IMR-90 (cell line): Measurements from ENCODE around the gene KRTAP4-1. TPM values are rescaled to one million over a fixed set of nuclear protein-coding genes. Genes with fewer than 3 reads are reported as not detected.

Experiments used
- ATAC-seq: fragments of 200-7000 bp; cut with Tn5 transposase; 2 replicates; pipeline ENCODE4 v1.9.1; 2020; ENCODE audit warnings: low read depth, mild to moderate bottlenecking, moderate library complexity
- BruUV-seq: library from RNA; stranded (reverse); fragments of 400-500 nt; replicated peaks from 2 replicates; lab custom pipeline; 2021; lab: Mats Ljungman, UMichigan
- CTCF ChIA-PET: fragments of 300-600 bp; formaldehyde crosslinking; extraction: SDS; loops from one replicate; lab custom pipeline; 2021; ENCODE audit warnings: antibody characterized with exemption; lab: Yijun Ruan, JAX
- POLR2A ChIA-PET: fragments of 300-600 bp; sonication (Branson Sonifier 250); formaldehyde crosslinking; loops from one replicate; lab custom pipeline; 2022; ENCODE audit warnings: antibody characterized with exemption; ENCODE audit not compliant: unreplicated experiment; lab: Charles Lee
- DNase-seq: peaks from one replicate; pipeline ENCODE4 v3.0.0; 2013
- H2AFZ ChIP-seq: replicated peaks from 2 replicates; pipeline ENCODE3; 2013; ENCODE audit warnings: low read length, mild to moderate bottlenecking; ENCODE audit not compliant: poor library complexity
- H2AK5ac ChIP-seq: 2 replicates; pipeline ENCODE4 v1.6.1; 2013; ENCODE audit warnings: low read depth, low read length, inconsistent platforms
- H2AK9ac ChIP-seq: replicated peaks from 2 replicates; pipeline ENCODE3; 2013; ENCODE audit warnings: mild to moderate bottlenecking, low read depth, low read length, moderate library complexity; ENCODE audit not compliant: poor library complexity
- H2BK120ac ChIP-seq: 2 replicates; pipeline ENCODE4 v1.6.1; 2013; ENCODE audit warnings: low read depth, low read length, inconsistent platforms
- H2BK15ac ChIP-seq: 3 replicates; pipeline ENCODE4 v1.6.1; 2013; ENCODE audit warnings: low read depth, low read length, inconsistent platforms
- H2BK20ac ChIP-seq: 2 replicates; pipeline ENCODE4 v1.6.1; 2013; ENCODE audit warnings: low read depth, mild to moderate bottlenecking, inconsistent platforms, low read length, moderate library complexity
- H2BK5ac ChIP-seq: 2 replicates; pipeline ENCODE4 v1.6.1; 2013; ENCODE audit warnings: mild to moderate bottlenecking, low read depth, low read length, inconsistent platforms; ENCODE audit not compliant: poor library complexity, severe bottlenecking
- H3K14ac ChIP-seq: replicated peaks from 2 replicates; pipeline ENCODE4 v1.6.1; 2013; ENCODE audit warnings: low read depth, low read length, inconsistent platforms
- H3K18ac ChIP-seq: 2 replicates; pipeline ENCODE4 v1.6.1; 2013; ENCODE audit warnings: low read depth, low read length, control low read depth
- H3K23ac ChIP-seq: 2 replicates; pipeline ENCODE4 v1.6.1; 2013; ENCODE audit warnings: low read depth, low read length, inconsistent platforms
- H3K27ac ChIP-seq: 2 replicates; pipeline ENCODE4 v1.5.1; 2013; ENCODE audit warnings: mild to moderate bottlenecking, control low read depth, low read length; ENCODE audit not compliant: insufficient read depth
- H3K27me3 ChIP-seq: 2 replicates; pipeline ENCODE4 v1.6.1; 2013; ENCODE audit warnings: low read length; ENCODE audit not compliant: control insufficient read depth, insufficient read depth
- H3K36me3 ChIP-seq: 2 replicates; pipeline ENCODE4 v1.6.1; 2013; ENCODE audit warnings: low read length, mixed read lengths; ENCODE audit not compliant: control insufficient read depth, insufficient read depth
- H3K4ac ChIP-seq: 2 replicates; pipeline ENCODE4 v1.6.1; 2013; ENCODE audit warnings: low read depth, low read length, inconsistent platforms
- H3K4me1 ChIP-seq: 2 replicates; pipeline ENCODE4 v1.6.1; 2013; ENCODE audit warnings: low read length, mixed read lengths; ENCODE audit not compliant: control insufficient read depth, insufficient read depth
- H3K4me2 ChIP-seq: 2 replicates; pipeline ENCODE4 v1.6.1; 2013; ENCODE audit warnings: low read depth, mild to moderate bottlenecking, control low read depth, low read length, moderate library complexity
- H3K4me3 ChIP-seq: 2 replicates; pipeline ENCODE4 v1.5.1; 2013; ENCODE audit warnings: low read depth, mild to moderate bottlenecking, control low read depth, low read length, moderate library complexity; ENCODE audit not compliant: insufficient read depth
- H3K56ac ChIP-seq: 2 replicates; pipeline ENCODE4 v1.6.1; 2013; ENCODE audit warnings: low read length, inconsistent platforms; ENCODE audit not compliant: insufficient read depth; ENCODE audit errors: extremely low read depth
- H3K79me1 ChIP-seq, 2 experiments: 2 replicates each; pipeline ENCODE4 v1.6.1; 2013; ENCODE audit warnings: low read length in 2 of 2, inconsistent platforms in 1 of 2, low read depth in 1 of 2
- H3K9ac ChIP-seq: 2 replicates; pipeline ENCODE4 v1.6.1; 2013; ENCODE audit warnings: low read depth, low read length, control low read depth
- H3K9me1 ChIP-seq: 2 replicates; pipeline ENCODE4 v1.6.1; 2013; ENCODE audit warnings: low read length, inconsistent platforms; ENCODE audit not compliant: insufficient read depth
- H3K9me3 ChIP-seq: 2 replicates; pipeline ENCODE4 v1.6.1; 2013; ENCODE audit warnings: low read length; ENCODE audit not compliant: control insufficient read depth, insufficient read depth
- H4K20me1 ChIP-seq: 2 replicates; pipeline ENCODE4 v1.6.1; 2013; ENCODE audit warnings: low read length, inconsistent platforms; ENCODE audit not compliant: insufficient read depth
- H4K5ac ChIP-seq: 2 replicates; pipeline ENCODE4 v1.6.1; 2013; ENCODE audit warnings: mild to moderate bottlenecking, low read depth, low read length, control low read depth
- H4K8ac ChIP-seq, 2 experiments: 2 replicates each; pipeline ENCODE4 v1.6.1; 2013; ENCODE audit warnings: low read depth in 2 of 2, low read length in 2 of 2, control low read depth in 1 of 2, inconsistent platforms in 1 of 2
- H4K91ac ChIP-seq: 2 replicates; pipeline ENCODE4 v1.6.1; 2013; ENCODE audit warnings: low read depth, low read length, inconsistent platforms; ENCODE audit not compliant: insufficient read depth
- CEBPB ChIP-seq: IDR thresholded peaks from 2 replicates; pipeline ENCODE4 v1.6.1; 2012; ENCODE audit warnings: low read depth, low read length, improper control_type of control experiment
- CHD1 ChIP-seq: IDR thresholded peaks from 2 replicates; pipeline ENCODE4 v1.6.1; 2012; ENCODE audit warnings: low read depth, low read length, improper control_type of control experiment
- MAZ ChIP-seq: IDR thresholded peaks from 2 replicates; pipeline ENCODE4 v1.6.1; 2012; ENCODE audit warnings: low read depth, mild to moderate bottlenecking, low read length, improper control_type of control experiment, moderate library complexity, borderline replicate concordance
- MXI1 ChIP-seq: IDR thresholded peaks from 2 replicates; pipeline ENCODE4 v1.6.1; 2012; ENCODE audit warnings: low read depth, mild to moderate bottlenecking, low read length, moderate library complexity, borderline replicate concordance
- NFE2L2 ChIP-seq: fragments of 150-350 bp; IDR thresholded peaks from 2 replicates; pipeline ENCODE4 v1.6.1; 2016; ENCODE audit warnings: low read depth, mild to moderate bottlenecking, low read length
- RCOR1 ChIP-seq: IDR thresholded peaks from 2 replicates; pipeline ENCODE4 v1.6.1; 2012; ENCODE audit warnings: mild to moderate bottlenecking, low read length, improper control_type of control experiment; ENCODE audit not compliant: insufficient replicate concordance
- RFX5 ChIP-seq: IDR thresholded peaks from 2 replicates; pipeline ENCODE4 v1.8.0; 2012; ENCODE audit warnings: low read depth, mild to moderate bottlenecking, low read length, moderate library complexity
- SMC3 ChIP-seq: fragments of 150-350 bp; IDR thresholded peaks from 2 replicates; pipeline ENCODE4 v1.6.1; 2016; ENCODE audit warnings: low read depth, mild to moderate bottlenecking, antibody characterized with exemption, low read length, moderate library complexity
- WGBS, 2 experiments: methylation state at CpG; one replicate each; pipeline versions ENCODE4 v1.1.5 to v1.1.7; 2013; ENCODE audit warnings: missing lambda C conversion rate in 2 of 2; ENCODE audit not compliant: insufficient read length in 1 of 2; ENCODE audit errors: extremely low coverage in 2 of 2; 5-methylcytosine and 5-hydroxymethylcytosine counted together
- dilution Hi-C: fragments of 300-500 bp; cut with HindIII; formaldehyde crosslinking; loops from one replicate; pipeline ENCODE4 v1.14.3; 2018; ENCODE audit warnings: low sequenced_read_pairs; ENCODE audit not compliant: unreplicated experiment
- in situ Hi-C: fragments of 300-500 bp; cut with MboI; formaldehyde crosslinking; loops from 3 replicates; pipeline ENCODE4 v1.14.3; 2019; ENCODE audit warnings: low sequenced_read_pairs, inconsistent platforms, mixed read lengths
- intact Hi-C: fragments of 100-400 bp; cut with micrococcal nuclease; formaldehyde crosslinking; loops from 2 replicates; pipeline ENCODE4 v1.10.0; 2022
- polyA plus RNA-seq, 3 experiments: library from polyadenylated mRNA; depleted of rRNA; stranded (reverse); fragments of >200 nt; gene quantifications; 2 replicates each; pipeline ENCODE4 v1.2.3, GENCODE V29; 2012; ENCODE audit warnings: low replicate concordance in 1 of 3
- total RNA-seq: library from RNA; depleted of rRNA; stranded (reverse); fragments of >200 nt; gene quantifications from 2 replicates; pipeline ENCODE4 v1.2.3, GENCODE V29; 2012
- TF ChIP-seq, protein P1 (sequence below): fragments of 150-350 bp; IDR thresholded peaks from 2 replicates; pipeline ENCODE4 v1.6.1; 2017; ENCODE audit warnings: mild to moderate bottlenecking, antibody characterized with exemption, low read length, low read depth
- TF ChIP-seq, protein P2 (sequence below): fragments of 150-350 bp; IDR thresholded peaks from 2 replicates; pipeline ENCODE4 v1.6.1; 2016; ENCODE audit warnings: low read depth, mild to moderate bottlenecking, low read length, moderate library complexity, borderline replicate concordance
- TF ChIP-seq, protein P3 (sequence below): conservative IDR thresholded peaks from 2 replicates; pipeline ENCODE4 v1.5.1; 2012; ENCODE audit warnings: mild to moderate bottlenecking, low read depth, low read length, improper control_type of control experiment

KRTAP4-1 gene
- total and polyA plus RNA-seq, 2 of the 4 experiments (the other 2 are of a cell fraction) = not detected

DNA sequence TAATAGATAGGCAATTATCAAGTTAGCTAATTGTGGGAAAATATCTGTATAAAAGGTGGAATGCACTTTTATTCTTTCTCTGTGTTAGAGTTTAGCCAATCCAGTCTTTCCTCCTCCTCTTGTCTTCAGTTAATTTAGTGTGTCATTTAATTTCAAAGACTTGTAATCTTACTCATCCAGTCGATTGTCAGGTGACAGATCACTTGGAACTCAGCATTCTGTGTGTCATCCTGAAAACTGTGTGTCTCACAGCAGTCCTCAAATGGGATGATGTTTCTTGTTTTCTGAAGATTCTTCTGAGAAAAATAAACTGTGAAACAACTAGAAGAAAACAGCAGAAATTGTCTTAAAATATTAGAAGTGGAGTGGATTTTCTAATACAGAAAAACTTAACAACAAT, 290 bp upstream of the KRTAP4-1 start:
- POLR2A ChIA-PET = no interaction called here
- no peak overlapping the region for H3K27ac ChIP-seq
- no peak overlapping the region for H2BK20ac ChIP-seq
- BruUV-seq = no TSS peak
- H2AK9ac ChIP-seq = no peak overlapping the region
- no peak overlapping the region for H4K8ac ChIP-seq
- CTCF ChIA-PET = no interaction called here
- no peak overlapping the region for H2BK5ac ChIP-seq
- H3K4me3 ChIP-seq = no peak overlapping the region
- no peak overlapping the region for H3K56ac ChIP-seq
- DNase-seq = no peak
- no peak overlapping the region for H2AFZ ChIP-seq
- no peaks in the 10 kb centered on the region for H3K9me1 ChIP-seq
- dilution Hi-C loops (no loop called here), in situ Hi-C loops (no loop called here), intact Hi-C loops (no loop called here)
- H3K18ac ChIP-seq = no peak overlapping the region
- no peaks in the 10 kb centered on the region; the same call in 1 of the 2 replicates for H3K9me3 ChIP-seq
- no peak overlapping the region for H4K5ac ChIP-seq
- H3K14ac ChIP-seq = no peak overlapping the region
- H3K27me3 ChIP-seq = peaks cover 4% of the 10 kb centered on the region
- no peak overlapping the region for H2AK5ac ChIP-seq
- no peak overlapping the region for H3K4ac ChIP-seq
- H2BK15ac ChIP-seq = no peak overlapping the region
- H2BK120ac ChIP-seq = no peak overlapping the region
- no peak for TF ChIP-seq NFE2L2
- TF ChIP-seq SMC3 = no peak
- no peak for TF ChIP-seq CHD1
- TF ChIP-seq CEBPB = no peak
- TF ChIP-seq, protein P1, sequence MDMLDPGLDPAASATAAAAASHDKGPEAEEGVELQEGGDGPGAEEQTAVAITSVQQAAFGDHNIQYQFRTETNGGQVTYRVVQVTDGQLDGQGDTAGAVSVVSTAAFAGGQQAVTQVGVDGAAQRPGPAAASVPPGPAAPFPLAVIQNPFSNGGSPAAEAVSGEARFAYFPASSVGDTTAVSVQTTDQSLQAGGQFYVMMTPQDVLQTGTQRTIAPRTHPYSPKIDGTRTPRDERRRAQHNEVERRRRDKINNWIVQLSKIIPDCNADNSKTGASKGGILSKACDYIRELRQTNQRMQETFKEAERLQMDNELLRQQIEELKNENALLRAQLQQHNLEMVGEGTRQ = no peak
- TF ChIP-seq, protein P2, sequence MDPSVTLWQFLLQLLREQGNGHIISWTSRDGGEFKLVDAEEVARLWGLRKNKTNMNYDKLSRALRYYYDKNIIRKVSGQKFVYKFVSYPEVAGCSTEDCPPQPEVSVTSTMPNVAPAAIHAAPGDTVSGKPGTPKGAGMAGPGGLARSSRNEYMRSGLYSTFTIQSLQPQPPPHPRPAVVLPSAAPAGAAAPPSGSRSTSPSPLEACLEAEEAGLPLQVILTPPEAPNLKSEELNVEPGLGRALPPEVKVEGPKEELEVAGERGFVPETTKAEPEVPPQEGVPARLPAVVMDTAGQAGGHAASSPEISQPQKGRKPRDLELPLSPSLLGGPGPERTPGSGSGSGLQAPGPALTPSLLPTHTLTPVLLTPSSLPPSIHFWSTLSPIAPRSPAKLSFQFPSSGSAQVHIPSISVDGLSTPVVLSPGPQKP = no peak
- no peak for TF ChIP-seq RCOR1
- TF ChIP-seq, protein P3, sequence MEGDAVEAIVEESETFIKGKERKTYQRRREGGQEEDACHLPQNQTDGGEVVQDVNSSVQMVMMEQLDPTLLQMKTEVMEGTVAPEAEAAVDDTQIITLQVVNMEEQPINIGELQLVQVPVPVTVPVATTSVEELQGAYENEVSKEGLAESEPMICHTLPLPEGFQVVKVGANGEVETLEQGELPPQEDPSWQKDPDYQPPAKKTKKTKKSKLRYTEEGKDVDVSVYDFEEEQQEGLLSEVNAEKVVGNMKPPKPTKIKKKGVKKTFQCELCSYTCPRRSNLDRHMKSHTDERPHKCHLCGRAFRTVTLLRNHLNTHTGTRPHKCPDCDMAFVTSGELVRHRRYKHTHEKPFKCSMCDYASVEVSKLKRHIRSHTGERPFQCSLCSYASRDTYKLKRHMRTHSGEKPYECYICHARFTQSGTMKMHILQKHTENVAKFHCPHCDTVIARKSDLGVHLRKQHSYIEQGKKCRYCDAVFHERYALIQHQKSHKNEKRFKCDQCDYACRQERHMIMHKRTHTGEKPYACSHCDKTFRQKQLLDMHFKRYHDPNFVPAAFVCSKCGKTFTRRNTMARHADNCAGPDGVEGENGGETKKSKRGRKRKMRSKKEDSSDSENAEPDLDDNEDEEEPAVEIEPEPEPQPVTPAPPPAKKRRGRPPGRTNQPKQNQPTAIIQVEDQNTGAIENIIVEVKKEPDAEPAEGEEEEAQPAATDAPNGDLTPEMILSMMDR = no peak
- TF ChIP-seq RFX5 = no peak
- no peak for TF ChIP-seq MAZ
- no peak for TF ChIP-seq MXI1
- no peak overlapping the region for H3K23ac ChIP-seq
- no peak overlapping the region for H3K9ac ChIP-seq
- no peaks in the 10 kb centered on the region for H3K79me1 ChIP-seq
- no peaks in the 10 kb centered on the region for H4K20me1 ChIP-seq
- WGBS, 2 experiments = no CpG with 5 or more reads among the region's 1 CpG
- H3K4me2 ChIP-seq = no peak overlapping the region
- ATAC-seq = no peak
- H3K36me3 ChIP-seq = no peaks in the 10 kb centered on the region
- H4K91ac ChIP-seq = no peak overlapping the region
- H3K4me1 ChIP-seq = no peaks in the 10 kb centered on the region
